ENCODE results near the gene KCNQ1.

KCNQ1 gene

GRCh38 chr11:2702771-2703362, 258.1 kb downstream of the KCNQ1 start:
- DNase-seq (ENCODE audit: low read depth) = no peak

- no peak for DNase-seq (ENCODE audit: low read depth)
Observed at GRCh38 chr11:2703363-2704141, 258.7 kb downstream of the KCNQ1 start.

- DNase-seq (ENCODE audit: low read depth) = no peak
Observed at GRCh38 chr11:2704356-2704755, 259.5 kb downstream of the KCNQ1 start.

GRCh38 chr11:2704896-2705606, 260.2 kb downstream of the KCNQ1 start:
- DNase-seq (ENCODE audit: low read depth) = no peak

- no peak for DNase-seq (ENCODE audit: low read depth)
Observed at GRCh38 chr11:2706321-2706720, 261.5 kb downstream of the KCNQ1 start.

- no peak for DNase-seq (ENCODE audit: low read depth)
Observed at GRCh38 chr11:2707736-2708135, 262.9 kb downstream of the KCNQ1 start.

GRCh38 chr11:2708151-2708581, 263.4 kb downstream of the KCNQ1 start:
- no peak for DNase-seq (ENCODE audit: low read depth)

- no peak for DNase-seq (ENCODE audit: low read depth)
Observed at GRCh38 chr11:2708757-2709281, 264.0 kb downstream of the KCNQ1 start.

- no peak for DNase-seq (ENCODE audit: low read depth)
Observed at GRCh38 chr11:2709429-2709828, 264.6 kb downstream of the KCNQ1 start.

GRCh38 chr11:2711161-2711560, 266.4 kb downstream of the KCNQ1 start:
- DNase-seq (ENCODE audit: low read depth) = no peak

- DNase-seq (ENCODE audit: low read depth) = no peak
Observed at GRCh38 chr11:2713094-2713493, 268.3 kb downstream of the KCNQ1 start.

GRCh38 chr11:2713661-2714462, 269.1 kb downstream of the KCNQ1 start:
- no peak for DNase-seq (ENCODE audit: low read depth)

- no peak for DNase-seq (ENCODE audit: low read depth)
Observed at GRCh38 chr11:2714463-2714800, 269.6 kb downstream of the KCNQ1 start.

- DNase-seq (ENCODE audit: low read depth) = no peak
Observed at GRCh38 chr11:2714871-2715270, 270.1 kb downstream of the KCNQ1 start.

GRCh38 chr11:2715716-2716350, 271.0 kb downstream of the KCNQ1 start:
- no peak for DNase-seq (ENCODE audit: low read depth)

- DNase-seq (ENCODE audit: low read depth) = no peak
Observed at GRCh38 chr11:2716376-2717095, 271.7 kb downstream of the KCNQ1 start.

GRCh38 chr11:2717561-2718325, 272.9 kb downstream of the KCNQ1 start:
- DNase-seq (ENCODE audit: low read depth) = no peak

GRCh38 chr11:2718817-2719438, 274.1 kb downstream of the KCNQ1 start:
- no peak for DNase-seq (ENCODE audit: low read depth)

- DNase-seq (ENCODE audit: low read depth) = no peak
Observed at GRCh38 chr11:2719831-2720590, 275.2 kb downstream of the KCNQ1 start.
